ENCODE measurements around the gene CEP104.

The CEP104 gene

GRCh38 chr1:3864884-3865283 lies 7.9 kb upstream of the CEP104 start:
- no peak for DNase-seq

GRCh38 chr1:3863231-3863935 lies 6.4 kb upstream of the CEP104 start:
- no peak for DNase-seq

- DNase-seq = no peak
Measured at GRCh38 chr1:3858231-3858981, 1.4 kb upstream of the CEP104 start.

GRCh38 chr1:3857791-3858129 lies 749 bp upstream of the CEP104 start:
- no peak for DNase-seq

GRCh38 chr1:3852711-3853485 lies 4.1 kb downstream of the CEP104 start:
- no peak for DNase-seq

DNA sequence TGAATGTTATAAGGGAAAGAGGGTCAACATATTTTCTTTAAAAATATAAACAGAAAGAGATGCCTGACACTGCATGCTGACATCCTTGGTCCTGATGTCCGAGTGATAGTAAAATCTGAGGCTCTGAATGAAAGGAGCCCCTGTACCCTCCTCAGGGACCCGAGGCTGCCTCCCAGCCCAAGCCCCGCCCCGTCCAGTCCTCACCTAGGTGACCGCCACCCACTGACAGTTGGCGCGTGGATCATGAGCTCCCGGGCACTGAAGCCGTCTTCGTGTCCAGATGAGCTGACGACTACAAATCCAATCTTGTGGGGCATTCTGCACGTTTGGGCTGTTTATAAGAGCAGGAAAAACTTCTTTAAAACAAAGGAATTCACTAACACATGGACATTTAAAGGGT lies 4.9 kb downstream of the CEP104 start:
- no peak for DNase-seq

GRCh38 chr1:3851292-3851691 lies 5.7 kb downstream of the CEP104 start:
- no peak for DNase-seq

DNA sequence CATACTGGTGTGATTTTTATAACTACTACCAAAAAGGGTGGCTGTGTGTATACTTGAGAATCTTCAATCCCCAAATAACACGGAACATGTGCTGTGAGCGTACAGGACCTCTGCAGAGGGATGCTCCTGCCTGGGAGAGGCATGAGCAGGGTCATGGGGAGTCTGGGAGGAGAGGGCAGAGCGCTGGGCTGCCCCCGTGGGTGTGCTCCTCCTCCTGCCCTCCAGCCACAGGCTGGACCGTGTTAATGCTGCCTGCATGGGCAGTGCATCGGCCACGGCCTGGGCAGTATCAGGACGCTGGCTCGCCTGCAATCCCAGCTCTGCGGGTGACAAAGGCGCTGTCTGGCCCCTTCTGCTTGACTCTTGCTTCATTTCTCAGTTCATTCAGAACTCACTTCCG lies 6.2 kb downstream of the CEP104 start:
- DNase-seq = no peak

DNA sequence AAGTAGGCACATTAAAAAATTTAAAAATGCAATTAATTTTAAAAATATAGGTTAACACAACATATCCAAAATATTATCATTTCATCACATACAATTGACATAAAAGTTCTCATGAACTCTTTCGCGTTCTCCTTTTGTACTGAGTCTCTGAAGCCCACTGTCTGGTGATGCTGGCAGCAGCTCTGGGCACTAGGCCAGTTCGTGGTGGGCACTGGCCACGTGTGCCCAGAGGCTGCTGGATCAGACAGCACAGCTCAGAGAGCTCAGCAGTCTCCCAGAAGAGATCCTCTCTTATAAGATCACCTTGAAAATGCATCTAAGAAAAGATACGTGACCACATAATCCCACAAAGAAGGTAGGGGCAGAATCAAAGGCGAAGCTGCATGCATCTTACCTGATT lies 9.9 kb downstream of the CEP104 start:
- DNase-seq = no peak

- no peak for DNase-seq
Measured at GRCh38 chr1:3846541-3846940, 10.5 kb downstream of the CEP104 start.

- no peak for DNase-seq
Measured at GRCh38 chr1:3842912-3843311, 14.1 kb downstream of the CEP104 start.

DNA sequence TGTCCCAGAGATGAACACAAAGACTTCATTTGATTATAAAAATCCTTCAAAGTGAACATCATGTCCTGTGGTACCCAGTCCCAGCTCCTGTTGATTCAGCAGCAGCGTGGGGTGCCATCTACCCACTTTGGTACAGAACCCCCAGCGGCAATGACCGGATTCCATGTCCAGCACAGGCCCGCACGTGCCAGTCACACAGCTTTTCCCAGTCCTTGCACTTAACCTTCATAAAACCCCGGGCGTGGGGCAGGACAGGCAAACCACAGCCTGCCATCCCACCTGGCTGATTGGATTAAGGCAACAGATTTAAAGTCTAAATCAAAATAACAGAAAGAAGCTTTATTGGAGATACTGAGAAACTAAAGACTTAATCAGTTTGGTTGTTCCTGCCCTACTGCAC lies 15.5 kb downstream of the CEP104 start:
- DNase-seq = no peak

DNA sequence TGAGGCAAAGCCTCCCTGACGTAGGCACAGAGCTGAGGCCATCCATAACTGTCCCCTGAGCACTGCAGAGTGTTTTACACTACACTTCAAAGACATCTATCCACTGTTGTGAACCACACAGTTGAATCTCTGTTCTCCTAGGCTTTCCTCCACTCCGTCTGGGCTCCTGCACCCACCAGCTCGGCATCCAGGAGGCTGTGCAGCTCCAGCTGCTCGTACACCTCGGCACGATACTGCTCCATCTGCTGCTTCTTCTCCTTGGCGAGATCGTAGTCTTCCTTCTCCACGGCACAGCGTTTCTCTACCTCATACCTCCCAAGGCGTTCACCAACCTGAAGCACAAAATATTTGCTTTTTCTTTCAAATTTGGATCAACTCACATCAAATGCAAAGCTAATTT lies 18.2 kb downstream of the CEP104 start:
- DNase-seq = no peak

- no peak for DNase-seq
Measured at GRCh38 chr1:3837685-3838084, 19.3 kb downstream of the CEP104 start.

DNA sequence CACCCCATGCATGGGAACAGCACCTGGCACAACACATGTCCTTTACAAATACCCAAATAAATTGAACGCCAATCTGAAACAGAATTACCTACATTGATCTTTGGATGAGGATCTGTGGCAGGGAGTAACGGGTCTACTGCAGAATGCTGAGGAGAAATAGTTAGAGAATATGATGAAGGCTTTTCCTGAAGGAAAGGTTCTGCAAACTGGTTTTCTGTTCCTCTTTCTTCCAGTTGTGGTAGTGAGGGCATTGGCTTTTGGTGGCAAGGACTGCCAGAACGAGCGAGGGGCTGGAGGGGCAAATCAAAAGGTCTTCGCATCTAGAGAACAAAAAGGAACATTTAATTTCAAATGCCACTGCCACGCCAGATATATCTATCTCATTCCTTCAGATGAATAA lies 19.8 kb downstream of the CEP104 start:
- no peak for DNase-seq

DNA sequence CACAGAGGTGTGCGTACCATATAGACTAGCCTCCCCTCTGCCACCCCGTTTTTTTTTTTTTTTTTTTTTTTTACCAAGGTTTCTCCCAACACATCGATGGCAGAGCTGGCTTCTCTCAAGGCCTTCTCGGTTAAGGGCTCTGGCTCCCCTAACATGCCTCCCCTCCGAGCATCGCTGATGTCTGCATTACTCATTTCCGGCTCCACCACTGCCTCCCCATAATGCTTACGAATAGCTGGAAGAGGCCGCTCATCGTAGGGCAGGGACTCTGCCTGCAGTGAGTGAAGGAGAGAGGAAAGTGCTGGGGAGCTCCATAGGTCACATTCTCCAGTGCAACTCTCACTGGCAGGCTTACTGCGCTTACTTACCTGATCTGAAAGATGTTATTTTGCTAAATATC lies 20.6 kb downstream of the CEP104 start:
- no peak for DNase-seq

GRCh38 chr1:3834701-3835100 lies 22.3 kb downstream of the CEP104 start:
- DNase-seq = no peak

DNA sequence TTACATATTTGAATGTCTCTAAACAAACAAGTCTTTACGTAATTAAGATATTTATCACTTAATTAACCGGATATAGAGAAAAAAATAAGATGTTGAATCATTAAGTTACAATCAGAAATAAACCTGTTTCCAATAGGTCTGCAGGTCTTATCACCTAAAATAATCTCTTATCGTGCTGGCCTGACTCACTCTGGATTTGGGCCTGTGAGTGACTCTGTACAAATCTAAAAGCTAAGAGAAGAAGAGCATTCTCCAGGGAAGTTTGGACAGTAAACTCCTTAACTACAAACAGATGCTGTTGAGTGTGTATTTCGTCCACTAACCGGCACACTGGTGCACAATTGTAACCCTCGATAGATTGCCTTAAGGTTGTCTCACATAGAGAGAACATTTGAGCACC lies 25.3 kb downstream of the CEP104 start:
- no peak for DNase-seq

- DNase-seq = no peak
Measured at GRCh38 chr1:3828391-3828790, 28.6 kb downstream of the CEP104 start.

- DNase-seq = no peak
Measured at GRCh38 chr1:3827813-3828307, 29.2 kb downstream of the CEP104 start.

- no peak for DNase-seq
Measured at GRCh38 chr1:3825356-3825755, 31.7 kb downstream of the CEP104 start.

- DNase-seq = no peak
Measured at GRCh38 chr1:3824650-3825049, 32.4 kb downstream of the CEP104 start.

DNA sequence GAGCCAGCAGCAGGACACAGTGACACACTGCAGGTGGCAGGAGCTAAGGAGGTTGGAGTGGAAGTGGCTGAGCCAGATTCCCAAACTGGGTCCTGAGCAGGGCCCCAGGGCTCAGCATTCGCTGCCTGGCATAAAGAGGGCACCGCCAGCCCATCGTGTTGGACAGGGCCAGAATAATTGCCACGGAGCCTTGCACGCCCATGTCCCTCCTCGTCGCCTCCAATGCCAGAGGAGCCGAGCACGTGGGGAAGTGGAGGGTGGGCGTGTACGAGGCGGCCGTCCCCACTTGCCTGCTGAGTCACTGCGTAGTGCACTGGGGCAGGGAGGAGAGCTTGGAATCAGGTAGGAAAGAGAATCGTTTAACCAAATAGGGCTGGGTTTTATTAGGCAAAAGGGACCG lies 34.6 kb downstream of the CEP104 start:
- DNase-seq = no peak

- DNase-seq = no peak
Measured at GRCh38 chr1:3821908-3822307, 35.1 kb downstream of the CEP104 start.
